ENCODE results near the gene PKP3.

- TF ChIP-seq CTCF (IDR thresholded peaks at IDR 0.05; ENCODE audit: borderline replicate concordance, extremely low read depth, low read length, poor library complexity, severe bottlenecking) (no peak), EZH2 (IDR thresholded peaks at IDR 0.05; ENCODE audit: borderline replicate concordance, low read depth, low read length, severe bottlenecking) (no peak)
Measured at GRCh38 chr11:440065-441042, 46.3 kb downstream of the PKP3 start.

All from DND-41 (cell line).